Measurements from ENCODE around the gene S100A6. TPM values are rescaled to one million over a fixed set of nuclear protein-coding genes. Genes with fewer than 3 reads are reported as not detected.

Gene S100A6
- polyA plus RNA-seq, 2 of the 4 experiments (the other 2 are of a cell fraction), result 898 to 3,552 TPM

- TF ChIP-seq FOSL2 (IDR thresholded peaks at IDR 0.05), result no peak
- TF ChIP-seq FOSL2 (CRISPR knock-in tag; IDR thresholded peaks at IDR 0.05), result no peak
- no peak for TF ChIP-seq CTCF (IDR thresholded peaks at IDR 0.05)
- TF ChIP-seq EHMT2 (IDR thresholded peaks at IDR 0.05; ENCODE audit: low read depth), result no peak
- TF ChIP-seq MAZ (IDR thresholded peaks at IDR 0.05; ENCODE audit: borderline replicate concordance, low read depth, low read length), result no peak
- TF ChIP-seq FOXS1 (CRISPR knock-in tag; IDR thresholded peaks at IDR 0.05), result no peak
- TF ChIP-seq GATA3 (IDR thresholded peaks at IDR 0.05; ENCODE audit: borderline replicate concordance), result no peak
- no peak for TF ChIP-seq CBX8 (IDR thresholded peaks at IDR 0.05)
- TF ChIP-seq BCL3 (IDR thresholded peaks at IDR 0.05), result no peak
- ChIA-PET POLR2A (interaction anchor here (1.0 to 4.1 kb wide), 4 partner anchors 13 to 80 kb away, joined by 3 to 18 read pairs (median 8); partner anchors contain the start of gene S100A6), CTCF (interaction anchor here (1.9 to 16.2 kb wide), 5 partner anchors 10 to 42 kb away, joined by 5 to 141 read pairs (median 41); partner anchors contain the start of genes S100A2 and S100A6)
- H3K4me2 ChIP-seq, result no peak overlapping the region
- 0 out of 3 replicates have a peak, but pooled peaks cover under 1% of the 10 kb centered on the region for H3K9me3 ChIP-seq
- H3K4me1 ChIP-seq, result peaks cover 49% of the 10 kb centered on the region
- WGBS (ENCODE audit: missing lambda C conversion rate), result 97% methylated on average over 12 of the region's 12 CpGs
- H3K27ac ChIP-seq, result peak overlapping the region in 1 of 2 experiments; percentile 97; a peak in 3 of 6 replicates
- ATAC-seq (no peak), FAIRE-seq (no peak), DNase-seq (ENCODE audit: low read depth in 1 of 2, low spot score in 1 of 2) (no peak)
- H3K4me3 ChIP-seq, result no peak overlapping the region
Measured at GRCh38 chr1:153553096-153553495, 17.3 kb upstream of the S100A6 start.

GRCh38 chr1:153552335-153552734 is 16.5 kb upstream of the S100A6 start:
- Histone ChIP-seq H3K27ac (peak overlapping the region in 1 of 2 experiments; percentile 97; a peak in 3 of 6 replicates), H3K4me2 (no peak overlapping the region), H3K4me1 (peaks cover 56% of the 10 kb centered on the region), H3K4me3 (no peak overlapping the region), H3K9me3 (no peaks in the 10 kb centered on the region)
- ChIA-PET CTCF (interaction anchor here (1.1 to 16.2 kb wide), 7 partner anchors 9 to 75 kb away, joined by 4 to 141 read pairs (median 25); partner anchors contain the start of genes S100A13, S100A2 and S100A6), POLR2A (interaction anchor here (1.0 to 4.1 kb wide), 3 partner anchors 14 to 81 kb away, joined by 5 to 18 read pairs (median 10); partner anchors contain the start of gene S100A6)
- TF ChIP-seq NR3C1 (IDR thresholded peaks at IDR 0.05) (no peak), HOXB13 (CRISPR knock-in tag; IDR thresholded peaks at IDR 0.05; ENCODE audit: low read depth) (no peak), HOXB5 (CRISPR knock-in tag; IDR thresholded peaks at IDR 0.05) (no peak), MAFK (IDR thresholded peaks at IDR 0.05; ENCODE audit: partially characterized antibody) (no peak), RAD21 (conservative IDR thresholded peaks at IDR 0.05 in 1 of 2, IDR thresholded peaks at IDR 0.05 in 1 of 2) (no peak), HOXA7 (CRISPR knock-in tag; IDR thresholded peaks at IDR 0.05) (no peak), HDAC2 (IDR thresholded peaks at IDR 0.05) (no peak), TP53 (CRISPR knock-in tag; IDR thresholded peaks at IDR 0.05) (no peak), FOXS1 (CRISPR knock-in tag; IDR thresholded peaks at IDR 0.05) (no peak), ELK1 (IDR thresholded peaks at IDR 0.05; ENCODE audit: low read depth, low read length) (no peak), CEBPB (IDR thresholded peaks at IDR 0.05) (no peak), RARB (CRISPR knock-in tag; IDR thresholded peaks at IDR 0.05) (no peak), ZFP36 (IDR thresholded peaks at IDR 0.05; ENCODE audit: borderline replicate concordance, partially characterized antibody) (no peak), ESRRA (IDR thresholded peaks at IDR 0.05; ENCODE audit: borderline replicate concordance, low read length) (no peak), RCOR1 (IDR thresholded peaks at IDR 0.05; ENCODE audit: low read depth, low read length) (no peak), ZC3H11A (IDR thresholded peaks at IDR 0.05) (no peak)
- WGBS (ENCODE audit: missing lambda C conversion rate), result 88% methylated on average over 8 of the region's 8 CpGs
- FAIRE-seq (no peak), ATAC-seq (peak in 1 of 2 experiments; percentile 39; a peak in 3 of 6 replicates), DNase-seq (ENCODE audit: low read depth in 1 of 2, low spot score in 1 of 2) (no peak)

Measured in A549 (cell line).